Chondrocyte (in vitro differentiated cells): ENCODE data around the gene KDM5A. TPM values are rescaled to one million over a fixed set of nuclear protein-coding genes. Genes with fewer than 3 reads are reported as not detected.
"Not testable (repeated sequence)": the region's sequence is repeated elsewhere in the genome, so short reads cannot be mapped to it uniquely, and the experiment has no call there.

Experiments used
- DNase-seq: peaks from one replicate; pipeline ENCODE4 v3.0.0; 2021; ENCODE audit warnings: mixed read lengths, low spot score
- H3K27ac Mint-ChIP-seq: one replicate; pipeline ENCODE4 v1.8.0; 2021; ENCODE audit warnings: mild to moderate bottlenecking, moderate library complexity, mixed read lengths; ENCODE audit not compliant: unreplicated experiment
- H3K27me3 Mint-ChIP-seq: 2 replicates; pipeline ENCODE4 v1.8.0; 2021; ENCODE audit warnings: low read depth, mixed read lengths
- H3K36me3 Mint-ChIP-seq: 2 replicates; pipeline ENCODE4 v1.8.0; 2021; ENCODE audit warnings: low read depth, mixed read lengths
- H3K4me1 Mint-ChIP-seq: 2 replicates; pipeline ENCODE4 v1.8.0; 2021; ENCODE audit warnings: low read depth, mild to moderate bottlenecking, mixed read lengths
- H3K4me3 Mint-ChIP-seq: one replicate; pipeline ENCODE4 v1.8.0; 2021; ENCODE audit warnings: mild to moderate bottlenecking, moderate library complexity, mixed read lengths; ENCODE audit not compliant: unreplicated experiment
- H3K9me3 Mint-ChIP-seq: 2 replicates; pipeline ENCODE4 v1.8.0; 2021; ENCODE audit warnings: low read depth, mixed read lengths
- total RNA-seq: library from RNA; stranded (reverse); gene quantifications from 3 replicates; pipeline ENCODE4 v1.2.1, GENCODE V29; 2021
- TF ChIP-seq, protein P1 (sequence below): fragments of 200-600 bp; sonication (generic); IDR thresholded peaks from 2 replicates; pipeline ENCODE4 v1.5.0; 2021; ENCODE audit warnings: antibody characterized with exemption, mild to moderate bottlenecking, moderate library complexity

KDM5A gene
- total RNA-seq, 1 donor from 2014 or later, result 65.0 TPM

DNA sequence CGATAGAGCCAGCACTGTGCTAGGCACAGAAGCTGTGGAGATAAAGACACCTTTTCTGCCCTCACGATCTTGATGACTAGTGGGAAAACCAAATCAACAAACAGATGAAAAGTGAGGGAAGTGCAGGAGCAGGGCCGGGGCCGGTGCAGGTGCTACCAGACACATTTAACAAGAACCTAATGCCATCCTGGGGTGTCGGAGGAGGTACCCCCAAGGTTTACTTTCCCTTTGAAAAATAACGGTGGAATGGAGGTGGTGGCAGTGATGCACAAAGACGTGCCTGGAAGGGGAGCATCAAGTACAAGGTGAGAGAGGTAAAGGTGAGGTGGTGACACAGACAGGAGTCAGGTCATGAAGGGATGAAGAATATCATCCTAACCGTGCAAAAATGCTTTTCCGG, 148.6 kb downstream of the KDM5A start:
- no peak overlapping the region for H3K4me3 Mint-ChIP-seq
- H3K9me3 Mint-ChIP-seq, result peaks cover 13% of the 10 kb centered on the region
- no peaks in the 10 kb centered on the region for H3K4me1 Mint-ChIP-seq
- TF ChIP-seq, protein P1, sequence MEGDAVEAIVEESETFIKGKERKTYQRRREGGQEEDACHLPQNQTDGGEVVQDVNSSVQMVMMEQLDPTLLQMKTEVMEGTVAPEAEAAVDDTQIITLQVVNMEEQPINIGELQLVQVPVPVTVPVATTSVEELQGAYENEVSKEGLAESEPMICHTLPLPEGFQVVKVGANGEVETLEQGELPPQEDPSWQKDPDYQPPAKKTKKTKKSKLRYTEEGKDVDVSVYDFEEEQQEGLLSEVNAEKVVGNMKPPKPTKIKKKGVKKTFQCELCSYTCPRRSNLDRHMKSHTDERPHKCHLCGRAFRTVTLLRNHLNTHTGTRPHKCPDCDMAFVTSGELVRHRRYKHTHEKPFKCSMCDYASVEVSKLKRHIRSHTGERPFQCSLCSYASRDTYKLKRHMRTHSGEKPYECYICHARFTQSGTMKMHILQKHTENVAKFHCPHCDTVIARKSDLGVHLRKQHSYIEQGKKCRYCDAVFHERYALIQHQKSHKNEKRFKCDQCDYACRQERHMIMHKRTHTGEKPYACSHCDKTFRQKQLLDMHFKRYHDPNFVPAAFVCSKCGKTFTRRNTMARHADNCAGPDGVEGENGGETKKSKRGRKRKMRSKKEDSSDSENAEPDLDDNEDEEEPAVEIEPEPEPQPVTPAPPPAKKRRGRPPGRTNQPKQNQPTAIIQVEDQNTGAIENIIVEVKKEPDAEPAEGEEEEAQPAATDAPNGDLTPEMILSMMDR, result no peak
- peaks cover 23% of the 10 kb centered on the region for H3K27me3 Mint-ChIP-seq
- no peak overlapping the region for H3K27ac Mint-ChIP-seq
- peaks cover 5% of the 10 kb centered on the region for H3K36me3 Mint-ChIP-seq
- DNase-seq, result no peak

GRCh38 chr12:238736-239398, 150.3 kb downstream of the KDM5A start:
- TF ChIP-seq, protein P1, result no peak
- no peaks in the 10 kb centered on the region for H3K4me1 Mint-ChIP-seq
- H3K4me3 Mint-ChIP-seq, result no peak overlapping the region
- peaks cover 17% of the 10 kb centered on the region for H3K9me3 Mint-ChIP-seq
- DNase-seq, result no peak
- H3K27me3 Mint-ChIP-seq, result peaks cover 14% of the 10 kb centered on the region
- no peak overlapping the region for H3K27ac Mint-ChIP-seq
- peaks cover 5% of the 10 kb centered on the region for H3K36me3 Mint-ChIP-seq

- H3K36me3 Mint-ChIP-seq, result peaks cover 5% of the 10 kb centered on the region
- no peak for DNase-seq
- H3K4me3 Mint-ChIP-seq, result no peak overlapping the region
Measured at GRCh38 chr12:238116-238515, 151.0 kb downstream of the KDM5A start.

GRCh38 chr12:237026-237815, 151.9 kb downstream of the KDM5A start:
- Mint-ChIP-seq H3K27me3 (peaks cover 10% of the 10 kb centered on the region), H3K4me1 (no peaks in the 10 kb centered on the region), H3K9me3 (peaks cover 17% of the 10 kb centered on the region), H3K4me3 (no peak overlapping the region), H3K36me3 (peaks cover 5% of the 10 kb centered on the region), H3K27ac (no peak overlapping the region)
- TF ChIP-seq, protein P1, result no peak
- no peak for DNase-seq

More at GRCh38 chr12:238116-238515, 151.0 kb downstream of the KDM5A start:
- peaks cover 9% of the 10 kb centered on the region for H3K27me3 Mint-ChIP-seq
- TF ChIP-seq, protein P1, result no peak
- H3K4me1 Mint-ChIP-seq, result no peaks in the 10 kb centered on the region
- H3K9me3 Mint-ChIP-seq, result peaks cover 17% of the 10 kb centered on the region
- H3K27ac Mint-ChIP-seq, result no peak overlapping the region

GRCh38 chr12:236445-236844, 152.7 kb downstream of the KDM5A start:
- no peak overlapping the region for H3K27ac Mint-ChIP-seq
- TF ChIP-seq, protein P1, result no peak
- H3K4me3 Mint-ChIP-seq, result no peak overlapping the region
- peaks cover 14% of the 10 kb centered on the region for H3K27me3 Mint-ChIP-seq
- no peak for DNase-seq
- peaks cover 5% of the 10 kb centered on the region for H3K36me3 Mint-ChIP-seq
- H3K9me3 Mint-ChIP-seq, result peaks cover 17% of the 10 kb centered on the region
- no peaks in the 10 kb centered on the region for H3K4me1 Mint-ChIP-seq

DNA sequence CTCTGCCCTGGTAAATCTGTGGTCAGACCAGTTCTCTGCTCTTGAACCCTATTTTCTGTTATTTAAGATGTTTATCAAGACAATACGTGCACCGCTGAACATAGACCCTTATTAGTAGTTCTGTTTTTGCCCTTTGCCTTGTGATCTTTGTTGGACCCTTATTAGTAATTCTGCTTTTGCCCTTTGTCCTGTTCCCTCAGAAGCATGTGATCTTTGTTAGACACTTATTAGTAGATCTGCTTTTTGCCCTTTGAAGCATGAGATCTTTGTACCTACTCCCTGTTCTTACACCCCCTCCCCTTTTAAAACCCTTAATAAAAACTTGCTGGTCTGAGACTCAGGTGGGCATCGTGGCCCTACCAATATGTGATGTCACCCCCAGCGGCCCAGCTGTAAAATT, 153.2 kb downstream of the KDM5A start:
- not testable (repeated sequence) for H3K4me1 Mint-ChIP-seq, H3K4me3 Mint-ChIP-seq, H3K36me3 Mint-ChIP-seq, DNase-seq, H3K27ac Mint-ChIP-seq
- Mint-ChIP-seq H3K9me3 (peaks cover 17% of the 10 kb centered on the region), H3K27me3 (peaks cover 17% of the 10 kb centered on the region)
